ENCODE results near the gene MAP3K5.

The MAP3K5 gene

GRCh38 chr6:136539967-136540652 is 252.2 kb downstream of the MAP3K5 start:
- TF ChIP-seq SPI1 (IDR thresholded peaks at IDR 0.05; ENCODE audit: low read depth, low read length) (no peak), PAX5 (IDR thresholded peaks at IDR 0.05; ENCODE audit: insufficient read depth, low read length, severe bottlenecking) (no peak), TAF1 (IDR thresholded peaks at IDR 0.05; ENCODE audit: low read depth, low read length) (no peak), POLR2A (IDR thresholded peaks at IDR 0.05; ENCODE audit: low read depth, low read length) (no peak), POU2F2 (IDR thresholded peaks at IDR 0.05; ENCODE audit: low read depth, low read length) (no peak), POLR2AphosphoS5 (IDR thresholded peaks at IDR 0.05; ENCODE audit: low read depth, low read length) (no peak)
- FAIRE-seq: no peak
- DNase-seq (ENCODE audit: insufficient read length, low spot score): no peak

- FAIRE-seq: no peak
- no peak for TF ChIP-seq TAF1 (IDR thresholded peaks at IDR 0.05; ENCODE audit: low read depth, low read length)
- TF ChIP-seq POU2F2 (IDR thresholded peaks at IDR 0.05; ENCODE audit: low read depth, low read length): no peak
- no peak for TF ChIP-seq SPI1 (IDR thresholded peaks at IDR 0.05; ENCODE audit: low read depth, low read length)
- no peak for TF ChIP-seq POLR2A (IDR thresholded peaks at IDR 0.05; ENCODE audit: low read depth, low read length)
- TF ChIP-seq PAX5 (IDR thresholded peaks at IDR 0.05; ENCODE audit: insufficient read depth, low read length, severe bottlenecking): no peak
- TF ChIP-seq POLR2AphosphoS5 (IDR thresholded peaks at IDR 0.05; ENCODE audit: low read depth, low read length): no peak
Measured at GRCh38 chr6:136538836-136539235, 253.4 kb downstream of the MAP3K5 start.

GRCh38 chr6:136535880-136536650 is 256.2 kb downstream of the MAP3K5 start:
- TF ChIP-seq PAX5 (IDR thresholded peaks at IDR 0.05; ENCODE audit: insufficient read depth, low read length, severe bottlenecking) (no peak), TAF1 (IDR thresholded peaks at IDR 0.05; ENCODE audit: low read depth, low read length) (no peak)
- FAIRE-seq (no peak), DNase-seq (ENCODE audit: insufficient read length, low spot score) (no peak)

More at GRCh38 chr6:136538836-136539235, 253.4 kb downstream of the MAP3K5 start:
- DNase-seq (ENCODE audit: insufficient read length, low spot score): no peak

- FAIRE-seq (no peak), DNase-seq (ENCODE audit: insufficient read length, low spot score) (no peak)
- no peak for TF ChIP-seq PAX5 (IDR thresholded peaks at IDR 0.05; ENCODE audit: insufficient read depth, low read length, severe bottlenecking)
- TF ChIP-seq POU2F2 (IDR thresholded peaks at IDR 0.05; ENCODE audit: low read depth, low read length): no peak
- no peak for TF ChIP-seq TAF1 (IDR thresholded peaks at IDR 0.05; ENCODE audit: low read depth, low read length)
Measured at GRCh38 chr6:136535017-136535765, 257.1 kb downstream of the MAP3K5 start.

- no peak for FAIRE-seq
- TF ChIP-seq PAX5 (IDR thresholded peaks at IDR 0.05; ENCODE audit: insufficient read depth, low read length, severe bottlenecking) (no peak), POLR2AphosphoS5 (IDR thresholded peaks at IDR 0.05; ENCODE audit: low read depth, low read length) (no peak), TAF1 (IDR thresholded peaks at IDR 0.05; ENCODE audit: low read depth, low read length) (no peak), POLR2A (IDR thresholded peaks at IDR 0.05; ENCODE audit: low read depth, low read length) (no peak)
Measured at GRCh38 chr6:136534268-136534667, 258.0 kb downstream of the MAP3K5 start.

GRCh38 chr6:136533487-136533886 is 258.8 kb downstream of the MAP3K5 start:
- DNase-seq (ENCODE audit: insufficient read length, low spot score) (no peak), FAIRE-seq (no peak)
- TF ChIP-seq PAX5 (IDR thresholded peaks at IDR 0.05; ENCODE audit: insufficient read depth, low read length, severe bottlenecking) (no peak), POLR2AphosphoS5 (IDR thresholded peaks at IDR 0.05; ENCODE audit: low read depth, low read length) (no peak), TAF1 (IDR thresholded peaks at IDR 0.05; ENCODE audit: low read depth, low read length) (no peak), SPI1 (IDR thresholded peaks at IDR 0.05; ENCODE audit: low read depth, low read length) (no peak), POLR2A (IDR thresholded peaks at IDR 0.05; ENCODE audit: low read depth, low read length) (no peak), POU2F2 (IDR thresholded peaks at IDR 0.05; ENCODE audit: low read depth, low read length) (no peak)

More at GRCh38 chr6:136534268-136534667, 258.0 kb downstream of the MAP3K5 start:
- no peak for DNase-seq (ENCODE audit: insufficient read length, low spot score)

GRCh38 chr6:136532030-136532429 is 260.2 kb downstream of the MAP3K5 start:
- DNase-seq (ENCODE audit: insufficient read length, low spot score) (no peak), FAIRE-seq (no peak)
- TF ChIP-seq POLR2AphosphoS5 (IDR thresholded peaks at IDR 0.05; ENCODE audit: low read depth, low read length): no peak
- no peak for TF ChIP-seq POU2F2 (IDR thresholded peaks at IDR 0.05; ENCODE audit: low read depth, low read length)
- no peak for TF ChIP-seq TAF1 (IDR thresholded peaks at IDR 0.05; ENCODE audit: low read depth, low read length)
- TF ChIP-seq POLR2A (IDR thresholded peaks at IDR 0.05; ENCODE audit: low read depth, low read length): no peak
- no peak for TF ChIP-seq SPI1 (IDR thresholded peaks at IDR 0.05; ENCODE audit: low read depth, low read length)
- TF ChIP-seq PAX5 (IDR thresholded peaks at IDR 0.05; ENCODE audit: insufficient read depth, low read length, severe bottlenecking): no peak

GRCh38 chr6:136529710-136530109 is 262.6 kb downstream of the MAP3K5 start:
- FAIRE-seq: no peak
- TF ChIP-seq PAX5 (IDR thresholded peaks at IDR 0.05; ENCODE audit: insufficient read depth, low read length, severe bottlenecking) (no peak), POU2F2 (IDR thresholded peaks at IDR 0.05; ENCODE audit: low read depth, low read length) (no peak), POLR2AphosphoS5 (IDR thresholded peaks at IDR 0.05; ENCODE audit: low read depth, low read length) (no peak), POLR2A (IDR thresholded peaks at IDR 0.05; ENCODE audit: low read depth, low read length) (no peak), TAF1 (IDR thresholded peaks at IDR 0.05; ENCODE audit: low read depth, low read length) (no peak), SPI1 (IDR thresholded peaks at IDR 0.05; ENCODE audit: low read depth, low read length) (no peak)

GRCh38 chr6:136528477-136528876 is 263.8 kb downstream of the MAP3K5 start:
- DNase-seq (ENCODE audit: insufficient read length, low spot score): no peak
- no peak for FAIRE-seq
- TF ChIP-seq POU2F2 (IDR thresholded peaks at IDR 0.05; ENCODE audit: low read depth, low read length): no peak
- no peak for TF ChIP-seq SPI1 (IDR thresholded peaks at IDR 0.05; ENCODE audit: low read depth, low read length)
- TF ChIP-seq PAX5 (IDR thresholded peaks at IDR 0.05; ENCODE audit: insufficient read depth, low read length, severe bottlenecking): no peak
- no peak for TF ChIP-seq POLR2A (IDR thresholded peaks at IDR 0.05; ENCODE audit: low read depth, low read length)

More at GRCh38 chr6:136529710-136530109, 262.6 kb downstream of the MAP3K5 start:
- DNase-seq (ENCODE audit: insufficient read length, low spot score): no peak
